Astrocyte of the spinal cord (primary cell): ENCODE data around the gene CCNA2.

ENCODE experiments used
- DNase-seq: peaks from one replicate; pipeline ENCODE4 v3.0.0; 2011; ENCODE audit warnings: low read depth, low spot score
- H3K4me3 ChIP-seq: 2 replicates; pipeline ENCODE4 v1.5.1; 2011; ENCODE audit warnings: low read depth, mild to moderate bottlenecking, low read length, moderate library complexity
- in situ Hi-C: cut with HindIII; loops from 2 replicates; pipeline ENCODE4 v1.10.0; 2017; ENCODE audit warnings: low sequenced_read_pairs
- TF ChIP-seq, protein P1 (sequence below): IDR thresholded peaks from 2 replicates; pipeline ENCODE4 v1.5.1; 2012; ENCODE audit warnings: low read depth, mild to moderate bottlenecking, low read length, inconsistent platforms

Gene CCNA2

DNA sequence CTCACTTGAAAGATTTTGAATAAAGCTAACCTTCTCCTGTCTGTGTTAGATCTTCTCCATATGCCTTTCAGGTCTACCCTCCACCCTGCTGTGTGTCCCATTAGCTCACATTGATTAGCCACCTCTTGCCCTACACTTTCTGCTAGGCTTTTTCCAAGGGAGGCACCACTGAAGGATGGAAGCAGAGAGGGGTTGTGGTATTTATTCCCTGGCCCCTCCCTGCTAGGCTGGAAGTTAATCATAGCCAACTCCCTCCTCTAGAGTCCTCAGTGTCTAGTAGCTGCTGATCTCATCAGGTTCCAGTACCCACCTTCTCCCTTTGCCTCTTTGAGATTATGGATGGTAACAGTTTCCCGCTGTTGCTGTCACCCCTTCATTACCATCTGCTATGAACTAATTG, 49.8 kb downstream of the CCNA2 start:
- TF ChIP-seq, protein P1, sequence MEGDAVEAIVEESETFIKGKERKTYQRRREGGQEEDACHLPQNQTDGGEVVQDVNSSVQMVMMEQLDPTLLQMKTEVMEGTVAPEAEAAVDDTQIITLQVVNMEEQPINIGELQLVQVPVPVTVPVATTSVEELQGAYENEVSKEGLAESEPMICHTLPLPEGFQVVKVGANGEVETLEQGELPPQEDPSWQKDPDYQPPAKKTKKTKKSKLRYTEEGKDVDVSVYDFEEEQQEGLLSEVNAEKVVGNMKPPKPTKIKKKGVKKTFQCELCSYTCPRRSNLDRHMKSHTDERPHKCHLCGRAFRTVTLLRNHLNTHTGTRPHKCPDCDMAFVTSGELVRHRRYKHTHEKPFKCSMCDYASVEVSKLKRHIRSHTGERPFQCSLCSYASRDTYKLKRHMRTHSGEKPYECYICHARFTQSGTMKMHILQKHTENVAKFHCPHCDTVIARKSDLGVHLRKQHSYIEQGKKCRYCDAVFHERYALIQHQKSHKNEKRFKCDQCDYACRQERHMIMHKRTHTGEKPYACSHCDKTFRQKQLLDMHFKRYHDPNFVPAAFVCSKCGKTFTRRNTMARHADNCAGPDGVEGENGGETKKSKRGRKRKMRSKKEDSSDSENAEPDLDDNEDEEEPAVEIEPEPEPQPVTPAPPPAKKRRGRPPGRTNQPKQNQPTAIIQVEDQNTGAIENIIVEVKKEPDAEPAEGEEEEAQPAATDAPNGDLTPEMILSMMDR = no peak
- DNase-seq = no peak
- in situ Hi-C loops = no loop called here
- no peak overlapping the region for H3K4me3 ChIP-seq

- DNase-seq = no peak
- TF ChIP-seq, protein P1 = no peak
- in situ Hi-C loops = no loop called here
- no peak overlapping the region for H3K4me3 ChIP-seq
These were observed 51.8 kb downstream of the CCNA2 start for GRCh38 chr4:121771869-121772268.

DNA sequence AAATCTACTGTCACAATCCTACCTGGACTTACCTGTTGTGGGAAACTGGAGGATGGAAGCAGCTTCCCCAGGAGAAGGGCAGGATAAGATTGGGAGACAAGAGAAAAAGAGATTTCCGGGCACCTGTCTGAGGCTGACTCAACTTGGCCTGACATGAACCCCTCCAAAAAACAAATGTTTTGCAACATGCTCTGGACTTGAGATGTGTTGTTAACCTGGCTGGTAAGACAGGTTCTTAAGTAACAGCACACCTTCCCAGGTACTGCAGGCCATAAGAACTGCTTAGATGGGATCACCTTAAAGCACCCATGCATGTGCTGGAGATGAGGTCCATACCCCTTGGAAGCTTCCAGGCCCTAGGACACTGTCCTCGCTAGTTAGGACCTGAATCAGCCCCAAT, 54.3 kb downstream of the CCNA2 start:
- TF ChIP-seq, protein P1 = no peak

DNA sequence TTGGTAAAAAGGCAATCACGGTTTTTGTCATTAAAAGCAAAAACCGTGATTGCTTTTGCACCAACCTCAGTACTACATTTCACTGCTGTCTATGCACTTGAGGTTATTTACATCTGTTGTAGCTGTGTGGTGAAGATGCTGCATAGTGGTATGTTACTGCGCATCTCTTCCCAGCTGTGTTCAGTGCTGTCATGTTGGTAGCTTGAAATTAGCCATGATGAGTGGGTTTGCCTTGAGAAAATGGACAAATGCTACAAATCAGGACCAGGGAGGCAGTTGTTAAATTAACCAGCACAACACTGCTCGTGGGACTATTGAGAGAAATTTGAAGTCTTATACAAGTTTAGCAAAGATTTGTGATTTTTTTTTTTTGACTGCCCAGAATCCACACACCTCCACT, 56.5 kb downstream of the CCNA2 start:
- TF ChIP-seq, protein P1 = no peak
- no peak for DNase-seq
- in situ Hi-C loops = no loop called here
- no peak overlapping the region for H3K4me3 ChIP-seq

More for the DNA sequence above, 54.3 kb downstream of the CCNA2 start:
- in situ Hi-C loops = no loop called here
- H3K4me3 ChIP-seq = no peak overlapping the region
- DNase-seq = no peak
